ENCODE measurements around the gene CERS3.

DNA sequence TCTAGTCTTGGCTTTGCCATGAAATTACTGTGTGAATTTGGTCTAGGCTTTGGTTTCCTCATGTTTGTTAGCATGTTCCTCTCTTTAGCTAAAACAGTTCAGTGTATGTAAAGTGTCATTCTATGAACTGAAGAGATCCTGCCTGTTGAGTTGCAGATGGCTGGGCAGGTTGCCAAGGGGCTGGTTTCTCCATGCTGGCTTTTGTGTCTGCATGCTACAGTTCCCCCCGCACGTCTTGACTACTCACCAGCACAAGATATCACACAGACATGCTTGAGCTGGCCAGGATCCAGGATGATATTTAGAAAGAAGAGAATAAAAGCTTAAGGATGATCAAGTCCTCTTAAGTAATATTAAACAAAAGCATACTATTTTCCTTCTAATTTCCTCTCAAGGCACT lies 90.2 kb downstream of the CERS3 start:
- TF ChIP-seq, protein P1, sequence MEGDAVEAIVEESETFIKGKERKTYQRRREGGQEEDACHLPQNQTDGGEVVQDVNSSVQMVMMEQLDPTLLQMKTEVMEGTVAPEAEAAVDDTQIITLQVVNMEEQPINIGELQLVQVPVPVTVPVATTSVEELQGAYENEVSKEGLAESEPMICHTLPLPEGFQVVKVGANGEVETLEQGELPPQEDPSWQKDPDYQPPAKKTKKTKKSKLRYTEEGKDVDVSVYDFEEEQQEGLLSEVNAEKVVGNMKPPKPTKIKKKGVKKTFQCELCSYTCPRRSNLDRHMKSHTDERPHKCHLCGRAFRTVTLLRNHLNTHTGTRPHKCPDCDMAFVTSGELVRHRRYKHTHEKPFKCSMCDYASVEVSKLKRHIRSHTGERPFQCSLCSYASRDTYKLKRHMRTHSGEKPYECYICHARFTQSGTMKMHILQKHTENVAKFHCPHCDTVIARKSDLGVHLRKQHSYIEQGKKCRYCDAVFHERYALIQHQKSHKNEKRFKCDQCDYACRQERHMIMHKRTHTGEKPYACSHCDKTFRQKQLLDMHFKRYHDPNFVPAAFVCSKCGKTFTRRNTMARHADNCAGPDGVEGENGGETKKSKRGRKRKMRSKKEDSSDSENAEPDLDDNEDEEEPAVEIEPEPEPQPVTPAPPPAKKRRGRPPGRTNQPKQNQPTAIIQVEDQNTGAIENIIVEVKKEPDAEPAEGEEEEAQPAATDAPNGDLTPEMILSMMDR (IDR thresholded peaks at IDR 0.05): no peak
- no peak for TF ChIP-seq EZH2 (IDR thresholded peaks at IDR 0.05; ENCODE audit: borderline replicate concordance, insufficient read depth, low read depth, low read length, poor library complexity, severe bottlenecking)
